ENCODE measurements around the gene TTLL5.

- TF ChIP-seq CTCF (IDR thresholded peaks at IDR 0.05; ENCODE audit: insufficient read depth, low read length): no peak
- no peak for TF ChIP-seq GABPA (IDR thresholded peaks at IDR 0.05; ENCODE audit: low read depth)
- TF ChIP-seq REST (IDR thresholded peaks at IDR 0.05; ENCODE audit: insufficient replicate concordance, low read depth): no peak
- no peak for TF ChIP-seq POLR2AphosphoS5 (IDR thresholded peaks at IDR 0.05; ENCODE audit: low read depth)
- no peak for TF ChIP-seq SPI1 (IDR thresholded peaks at IDR 0.05; ENCODE audit: borderline replicate concordance, low read depth)
These were observed 174.7 kb downstream of the TTLL5 start for GRCh38 chr14:75835737-75836136.
